Breast epithelium (tissue), 3 donors: Measurements from ENCODE around the gene E4F1.

ENCODE experiments used
- POLR2A ChIP-seq: fragments of 450-650 bp; IDR thresholded peaks from one replicate; pipeline ENCODE4 v1.6.1; 2016; ENCODE audit warnings: antibody characterized with exemption, mild to moderate bottlenecking, moderate library complexity
- POLR2AphosphoS5 ChIP-seq, 3 donors: sonication (generic); formaldehyde crosslinking; IDR thresholded peaks; one replicate each; pipeline ENCODE4 v1.6.1; 2017; ENCODE audit warnings: antibody characterized with exemption in 3 of 3
- TF ChIP-seq, protein P1 (sequence below), 3 donors: fragments of 450-650 bp; IDR thresholded peaks; one replicate each; pipeline ENCODE4 v1.5.1; 2016 to 2017; ENCODE audit warnings: antibody characterized with exemption in 3 of 3, mild to moderate bottlenecking in 3 of 3, moderate library complexity in 3 of 3

DNA sequence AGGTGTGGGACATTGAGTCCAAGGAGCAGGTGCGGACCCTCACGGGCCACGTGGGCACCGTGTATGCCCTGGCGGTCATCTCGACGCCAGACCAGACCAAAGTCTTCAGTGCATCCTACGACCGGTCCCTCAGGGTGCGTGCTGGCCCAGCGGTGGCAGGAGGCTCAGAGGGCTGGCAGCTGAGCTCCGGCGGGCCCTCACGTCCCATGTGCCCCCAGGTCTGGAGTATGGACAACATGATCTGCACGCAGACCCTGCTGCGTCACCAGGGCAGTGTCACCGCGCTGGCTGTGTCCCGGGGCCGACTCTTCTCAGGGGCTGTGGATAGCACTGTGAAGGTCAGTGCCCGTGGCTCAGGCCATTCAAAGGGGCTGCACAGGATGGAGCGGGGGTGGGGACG lies 47.3 kb upstream of the E4F1 start:
- TF ChIP-seq POLR2A, result no peak
- TF ChIP-seq, protein P1, sequence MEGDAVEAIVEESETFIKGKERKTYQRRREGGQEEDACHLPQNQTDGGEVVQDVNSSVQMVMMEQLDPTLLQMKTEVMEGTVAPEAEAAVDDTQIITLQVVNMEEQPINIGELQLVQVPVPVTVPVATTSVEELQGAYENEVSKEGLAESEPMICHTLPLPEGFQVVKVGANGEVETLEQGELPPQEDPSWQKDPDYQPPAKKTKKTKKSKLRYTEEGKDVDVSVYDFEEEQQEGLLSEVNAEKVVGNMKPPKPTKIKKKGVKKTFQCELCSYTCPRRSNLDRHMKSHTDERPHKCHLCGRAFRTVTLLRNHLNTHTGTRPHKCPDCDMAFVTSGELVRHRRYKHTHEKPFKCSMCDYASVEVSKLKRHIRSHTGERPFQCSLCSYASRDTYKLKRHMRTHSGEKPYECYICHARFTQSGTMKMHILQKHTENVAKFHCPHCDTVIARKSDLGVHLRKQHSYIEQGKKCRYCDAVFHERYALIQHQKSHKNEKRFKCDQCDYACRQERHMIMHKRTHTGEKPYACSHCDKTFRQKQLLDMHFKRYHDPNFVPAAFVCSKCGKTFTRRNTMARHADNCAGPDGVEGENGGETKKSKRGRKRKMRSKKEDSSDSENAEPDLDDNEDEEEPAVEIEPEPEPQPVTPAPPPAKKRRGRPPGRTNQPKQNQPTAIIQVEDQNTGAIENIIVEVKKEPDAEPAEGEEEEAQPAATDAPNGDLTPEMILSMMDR (IDR thresholded peaks at IDR 0.05), result no peak
- no peak for TF ChIP-seq POLR2AphosphoS5 (IDR thresholded peaks at IDR 0.05)
